GM21526 (cell line): ENCODE results near the gene SKP1.
A peak's percentile ranks its signal among the peaks of the same experiment; 100 is the strongest.

Experiments
- ATAC-seq: cut with Tn5 transposase; IDR thresholded peaks from one replicate; pipeline ENCODE4 v1.9.1; 2021; ENCODE audit warnings: moderate library complexity; ENCODE audit not compliant: unreplicated experiment, low FRiP score

Gene SKP1

GRCh38 chr5:134130239-134130945, 46.4 kb downstream of the SKP1 start:
- no peak for ATAC-seq

- ATAC-seq: no peak
Observed at GRCh38 chr5:134129411-134130238, 47.1 kb downstream of the SKP1 start.

GRCh38 chr5:134128648-134128995, 48.1 kb downstream of the SKP1 start:
- ATAC-seq: no peak

GRCh38 chr5:134127988-134128647, 48.6 kb downstream of the SKP1 start:
- ATAC-seq: no peak

- ATAC-seq: no peak
Observed at GRCh38 chr5:134127376-134127861, 49.3 kb downstream of the SKP1 start.

- ATAC-seq: no peak
Observed at GRCh38 chr5:134125039-134126015, 51.4 kb downstream of the SKP1 start.

GRCh38 chr5:134124289-134125038, 52.3 kb downstream of the SKP1 start:
- no peak for ATAC-seq

- ATAC-seq: no peak
Observed at GRCh38 chr5:134123360-134123759, 53.4 kb downstream of the SKP1 start.

- no peak for ATAC-seq
Observed at GRCh38 chr5:134122530-134122929, 54.2 kb downstream of the SKP1 start.

- no peak for ATAC-seq
Observed at GRCh38 chr5:134120386-134121138, 56.2 kb downstream of the SKP1 start.

GRCh38 chr5:134119720-134120119, 57.0 kb downstream of the SKP1 start:
- no peak for ATAC-seq

- no peak for ATAC-seq
Observed at GRCh38 chr5:134118212-134118835, 58.4 kb downstream of the SKP1 start.

- no peak for ATAC-seq
Observed at GRCh38 chr5:134116789-134117761, 59.7 kb downstream of the SKP1 start.

- no peak for ATAC-seq
Observed at GRCh38 chr5:134116286-134116685, 60.5 kb downstream of the SKP1 start.

- ATAC-seq: no peak
Observed at GRCh38 chr5:134115806-134116175, 61.0 kb downstream of the SKP1 start.

- ATAC-seq: peak; percentile 5
Observed at GRCh38 chr5:134114886-134115805, 61.6 kb downstream of the SKP1 start.
